CD8-positive, alpha-beta memory T cell (primary cell): ENCODE data around the gene CCT7. TPM values are rescaled to one million over a fixed set of nuclear protein-coding genes. Genes with fewer than 3 reads are reported as not detected.

Experiments
- CTCF ChIA-PET: fragments of 350-600 bp; sonication (Branson Sonifier 250); formaldehyde crosslinking; loops from one replicate; lab custom pipeline; 2021; ENCODE audit warnings: antibody characterized with exemption; lab: Charles Lee
- POLR2A ChIA-PET: fragments of 350-600 bp; sonication (Branson Sonifier 250); formaldehyde crosslinking; loops from one replicate; lab custom pipeline; 2021; ENCODE audit warnings: antibody characterized with exemption; lab: Charles Lee
- DNase-seq, 5 donors: peaks; one replicate each; pipeline versions ENCODE4 v3.0.0 to v3.0.0-alpha.2; 2020 to 2022; ENCODE audit warnings: mixed read lengths in 1 of 5
- H3K27ac ChIP-seq: one replicate; pipeline ENCODE4 v1.7.0; 2013; ENCODE audit warnings: low read depth, mild to moderate bottlenecking, low read length, moderate library complexity
- H3K27me3 ChIP-seq: 2 replicates; pipeline ENCODE4 v1.7.0; 2013; ENCODE audit warnings: low read length, mild to moderate bottlenecking; ENCODE audit not compliant: insufficient read depth, poor library complexity, severe bottlenecking
- H3K36me3 ChIP-seq: 2 replicates; pipeline ENCODE4 v1.7.0; 2013; ENCODE audit warnings: mild to moderate bottlenecking, low read length, moderate library complexity; ENCODE audit not compliant: insufficient read depth
- H3K4me1 ChIP-seq: 2 replicates; pipeline ENCODE4 v1.7.0; 2013; ENCODE audit warnings: mild to moderate bottlenecking, low read length, moderate library complexity; ENCODE audit not compliant: insufficient read depth
- H3K4me3 ChIP-seq: 2 replicates; pipeline ENCODE4 v1.7.0; 2013; ENCODE audit warnings: mild to moderate bottlenecking, low read length
- H3K9me3 ChIP-seq: 2 replicates; pipeline ENCODE4 v1.7.0; 2013; ENCODE audit warnings: mild to moderate bottlenecking, low read length
- H3K27ac Mint-ChIP-seq, 8 donors: one replicate each; pipeline ENCODE4 v1.8.0; 2020 to 2021; ENCODE audit warnings: mixed read lengths in 8 of 8, mild to moderate bottlenecking in 6 of 8, inconsistent platforms in 3 of 8, moderate library complexity in 3 of 8
- H3K27me3 Mint-ChIP-seq, 2 donors: one replicate each; pipeline ENCODE4 v1.8.0; 2020 to 2021; ENCODE audit warnings: mixed read lengths in 2 of 2, mild to moderate bottlenecking in 1 of 2, moderate library complexity in 1 of 2
- H3K36me3 Mint-ChIP-seq, 3 donors: one replicate each; pipeline ENCODE4 v1.8.0; 2020 to 2021; ENCODE audit warnings: mixed read lengths in 3 of 3, inconsistent platforms in 1 of 3, mild to moderate bottlenecking in 1 of 3
- H3K4me1 Mint-ChIP-seq, 3 donors: one replicate each; pipeline ENCODE4 v1.8.0; 2020 to 2021; ENCODE audit warnings: mixed read lengths in 3 of 3, inconsistent platforms in 1 of 3, mild to moderate bottlenecking in 1 of 3
- H3K4me3 Mint-ChIP-seq, 7 donors: one replicate each; pipeline ENCODE4 v1.8.0; 2020 to 2021; ENCODE audit warnings: mixed read lengths in 7 of 7, mild to moderate bottlenecking in 6 of 7, moderate library complexity in 4 of 7, inconsistent platforms in 2 of 7
- H3K9me3 Mint-ChIP-seq, 5 donors: one replicate each; pipeline ENCODE4 v1.8.0; 2020 to 2022; ENCODE audit warnings: mixed read lengths in 5 of 5, mild to moderate bottlenecking in 3 of 5, moderate library complexity in 2 of 5, inconsistent platforms in 1 of 5
- polyA plus RNA-seq: library from polyadenylated mRNA; unstranded; fragments of 300-500 nt; fragmentation: Illumina TruSeq; gene quantifications from one replicate; pipeline ENCODE4 v1.2.3, GENCODE V29; 2021
- total RNA-seq, 2 experiments: library from RNA; stranded (reverse); gene quantifications; one replicate each; pipeline ENCODE4 v1.2.3, GENCODE V29; 2021

The CCT7 gene
- total and polyA plus RNA-seq, 3 experiments from 2014 or later = 263 to 758 (median 750) TPM

DNA sequence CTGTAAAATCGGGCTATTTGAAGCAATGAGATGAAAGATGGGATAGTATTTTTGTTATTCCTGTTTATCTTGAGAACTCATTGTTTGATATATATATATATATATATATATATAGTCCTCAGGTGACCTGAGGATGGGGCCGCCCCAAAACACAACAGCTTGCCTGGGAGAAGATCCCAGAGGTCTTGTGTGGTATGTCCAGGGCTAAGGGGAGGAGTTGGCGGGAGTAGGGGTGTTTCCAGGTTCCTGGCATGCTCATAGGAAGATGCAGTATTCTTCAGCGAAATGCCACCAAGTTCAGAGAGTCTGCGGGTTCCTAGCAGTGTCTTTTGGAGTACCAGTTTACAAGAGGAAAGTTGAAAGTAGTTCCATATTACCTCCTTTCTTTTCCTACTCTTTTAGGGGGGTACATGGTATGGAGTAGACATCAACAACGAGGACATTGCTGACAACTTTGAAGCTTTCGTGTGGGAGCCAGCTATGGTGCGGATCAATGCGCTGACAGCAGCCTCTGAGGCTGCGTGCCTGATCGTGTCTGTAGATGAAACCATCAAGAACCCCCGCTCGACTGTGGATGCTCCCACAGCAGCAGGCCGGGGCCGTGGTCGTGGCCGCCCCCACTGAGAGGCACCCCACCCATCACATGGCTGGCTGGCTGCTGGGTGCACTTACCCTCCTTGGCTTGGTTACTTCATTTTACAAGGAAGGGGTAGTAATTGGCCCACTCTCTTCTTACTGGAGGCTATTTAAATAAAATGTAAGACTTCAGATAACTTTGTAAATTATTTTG is 18.3 kb downstream of the CCT7 start:
- H3K4me1 Mint-ChIP-seq = peaks cover 0 to 7% (median 2%) of the 10 kb centered on the region in 3 donors
- Histone ChIP-seq H3K36me3 (peaks cover 47% of the 10 kb centered on the region), H3K27me3 (no peaks in the 10 kb centered on the region), H3K4me1 (no peaks in the 10 kb centered on the region), H3K9me3 (no peaks in the 10 kb centered on the region), H3K27ac (no peak overlapping the region), H3K4me3 (no peak overlapping the region)
- H3K4me3 Mint-ChIP-seq = no peak overlapping the region
- DNase-seq = no peak
- POLR2A ChIA-PET = no interaction called here
- H3K27me3 Mint-ChIP-seq = peaks cover 0 to 2% of the 10 kb centered on the region in 2 donors
- CTCF ChIA-PET = no interaction called here
- no peaks in the 10 kb centered on the region for H3K9me3 Mint-ChIP-seq
- H3K36me3 Mint-ChIP-seq = peaks cover 4 to 71% (median 11%) of the 10 kb centered on the region in 3 donors
- H3K27ac Mint-ChIP-seq = no peak overlapping the region

- H3K4me3 ChIP-seq = no peak overlapping the region
- H3K4me1 Mint-ChIP-seq = peaks cover 0 to 15% (median 2%) of the 10 kb centered on the region in 3 donors
- H3K9me3 Mint-ChIP-seq = no peaks in the 10 kb centered on the region
- no peak overlapping the region for H3K27ac ChIP-seq
- no peak overlapping the region for H3K4me3 Mint-ChIP-seq
- DNase-seq = no peak
- POLR2A ChIA-PET = no interaction called here
- no peaks in the 10 kb centered on the region for H3K4me1 ChIP-seq
- peaks cover 42% of the 10 kb centered on the region for H3K36me3 ChIP-seq
- H3K27me3 ChIP-seq = no peaks in the 10 kb centered on the region
- H3K27ac Mint-ChIP-seq = peak overlapping the region in 3 of 8 donors; percentile 58 to 77 (median 60)
- peaks cover 4 to 62% (median 8%) of the 10 kb centered on the region in 3 donors for H3K36me3 Mint-ChIP-seq
- CTCF ChIA-PET = no interaction called here
- peaks cover 0 to 2% of the 10 kb centered on the region in 2 donors for H3K27me3 Mint-ChIP-seq
- H3K9me3 ChIP-seq = no peaks in the 10 kb centered on the region
Measured at GRCh38 chr2:73253400-73253799, 19.3 kb downstream of the CCT7 start.

DNA sequence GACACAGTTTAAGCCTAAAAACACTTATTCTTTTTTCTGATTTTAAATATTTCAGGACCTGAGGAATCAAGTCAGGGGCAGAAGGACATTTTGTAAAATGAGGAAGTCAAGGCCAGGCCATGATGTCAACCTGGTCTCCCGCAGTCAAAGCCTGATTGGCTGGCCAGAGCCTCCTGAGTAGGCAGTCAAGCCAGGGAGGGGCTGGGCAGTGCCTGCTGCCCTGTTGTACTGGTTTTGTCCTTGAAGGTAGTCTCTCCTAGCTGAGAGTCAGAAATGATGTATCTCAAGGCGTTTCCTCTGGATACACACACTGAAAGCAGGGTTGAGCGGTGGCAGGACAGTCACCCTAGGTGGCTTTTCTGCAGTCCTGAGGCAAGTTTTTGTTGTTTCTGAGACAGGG is 19.8 kb downstream of the CCT7 start:
- H3K27ac Mint-ChIP-seq = no peak overlapping the region
- CTCF ChIA-PET = no interaction called here
- POLR2A ChIA-PET = no interaction called here

GRCh38 chr2:73254343-73255006 is 20.4 kb downstream of the CCT7 start:
- H3K4me1 ChIP-seq = no peaks in the 10 kb centered on the region
- H3K27me3 Mint-ChIP-seq = peaks cover 0 to 2% of the 10 kb centered on the region in 2 donors
- peak overlapping the region in 2 of 8 donors; percentile 7 to 27 for H3K27ac Mint-ChIP-seq
- H3K4me1 Mint-ChIP-seq = peaks cover 0 to 15% (median 2%) of the 10 kb centered on the region in 3 donors
- no peak overlapping the region for H3K4me3 Mint-ChIP-seq
- peaks cover 31% of the 10 kb centered on the region for H3K36me3 ChIP-seq
- H3K9me3 ChIP-seq = no peaks in the 10 kb centered on the region
- H3K4me3 ChIP-seq = no peak overlapping the region
- peaks cover 2 to 61% (median 8%) of the 10 kb centered on the region in 3 donors for H3K36me3 Mint-ChIP-seq
- no peak for DNase-seq
- no peaks in the 10 kb centered on the region for H3K27me3 ChIP-seq
- H3K9me3 Mint-ChIP-seq = no peaks in the 10 kb centered on the region
- H3K27ac ChIP-seq = no peak overlapping the region
- ChIA-PET POLR2A (no interaction called here), CTCF (no interaction called here)

More for the DNA sequence above, 19.8 kb downstream of the CCT7 start:
- H3K9me3 ChIP-seq = no peaks in the 10 kb centered on the region
- H3K4me3 ChIP-seq = no peak overlapping the region
- no peak for DNase-seq
- H3K27ac ChIP-seq = no peak overlapping the region
- Mint-ChIP-seq H3K36me3 (peaks cover 4 to 61% (median 8%) of the 10 kb centered on the region in 3 donors), H3K4me3 (no peak overlapping the region), H3K27me3 (peaks cover 0 to 2% of the 10 kb centered on the region in 2 donors), H3K9me3 (no peaks in the 10 kb centered on the region), H3K4me1 (peaks cover 0 to 15% (median 2%) of the 10 kb centered on the region in 3 donors)
- H3K27me3 ChIP-seq = no peaks in the 10 kb centered on the region
- H3K4me1 ChIP-seq = no peaks in the 10 kb centered on the region
- H3K36me3 ChIP-seq = peaks cover 37% of the 10 kb centered on the region

GRCh38 chr2:73255007-73255644 is 21.0 kb downstream of the CCT7 start:
- POLR2A ChIA-PET = no interaction called here
- Histone ChIP-seq H3K4me1 (no peaks in the 10 kb centered on the region), H3K27ac (no peak overlapping the region), H3K27me3 (no peaks in the 10 kb centered on the region), H3K36me3 (peaks cover 25% of the 10 kb centered on the region), H3K9me3 (no peaks in the 10 kb centered on the region), H3K4me3 (no peak overlapping the region)
- no peaks in the 10 kb centered on the region for H3K9me3 Mint-ChIP-seq
- peaks cover 0 to 2% of the 10 kb centered on the region in 2 donors for H3K27me3 Mint-ChIP-seq
- peak overlapping the region in 2 of 8 donors; percentile 15 to 47 for H3K27ac Mint-ChIP-seq
- peaks cover 0 to 61% (median 11%) of the 10 kb centered on the region in 3 donors for H3K36me3 Mint-ChIP-seq
- peaks cover 0 to 15% (median 2%) of the 10 kb centered on the region in 3 donors for H3K4me1 Mint-ChIP-seq
- H3K4me3 Mint-ChIP-seq = no peak overlapping the region
- DNase-seq = no peak
- CTCF ChIA-PET = no interaction called here

DNA sequence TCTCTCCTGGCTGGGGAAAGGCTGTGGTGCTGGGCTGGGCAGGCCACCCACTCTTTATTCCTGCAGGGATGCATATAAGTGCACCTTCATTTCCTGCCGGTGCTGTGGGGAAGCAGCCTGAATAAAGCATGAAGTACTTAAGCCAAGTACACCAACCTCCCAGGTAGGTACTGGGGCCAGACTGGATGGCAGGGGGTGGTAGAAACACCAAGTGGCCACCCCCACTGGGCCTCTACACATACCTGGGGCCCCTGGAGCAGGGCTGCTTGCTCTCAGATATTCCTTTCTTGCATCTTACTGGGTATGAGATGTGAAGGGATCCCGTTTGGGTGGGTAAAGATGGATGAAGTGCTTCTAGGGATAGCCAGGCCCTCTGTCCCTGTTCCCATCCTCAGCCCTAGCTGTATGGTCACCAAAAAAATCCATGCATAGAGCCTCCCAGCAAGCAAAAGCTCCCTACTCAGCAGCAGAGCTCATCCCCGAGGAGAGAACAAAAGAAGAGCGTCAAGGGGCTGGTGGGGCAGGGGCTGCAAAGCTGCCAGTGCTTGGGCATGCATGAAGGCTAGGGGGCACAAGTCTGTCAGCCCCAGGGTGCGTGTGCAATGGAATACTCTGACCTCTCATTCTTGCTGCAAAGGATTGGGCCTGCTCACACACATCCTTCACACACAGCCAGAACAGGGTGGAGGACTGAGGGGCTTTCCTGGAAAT is 22.0 kb downstream of the CCT7 start:
- Histone ChIP-seq H3K27ac (no peak overlapping the region), H3K9me3 (no peaks in the 10 kb centered on the region), H3K36me3 (peaks cover 20% of the 10 kb centered on the region), H3K4me3 (no peak overlapping the region), H3K27me3 (no peaks in the 10 kb centered on the region), H3K4me1 (no peaks in the 10 kb centered on the region)
- Mint-ChIP-seq H3K9me3 (no peaks in the 10 kb centered on the region), H3K36me3 (peaks cover 0 to 55% (median 4%) of the 10 kb centered on the region in 3 donors), H3K27me3 (peaks cover 0 to 2% of the 10 kb centered on the region in 2 donors), H3K4me1 (peaks cover 0 to 15% (median 2%) of the 10 kb centered on the region in 3 donors), H3K4me3 (no peak overlapping the region), H3K27ac (peak overlapping the region in 4 of 8 donors; percentile 3 to 82 (median 42))
- no peak for DNase-seq
- ChIA-PET CTCF (no interaction called here), POLR2A (no interaction called here)

DNA sequence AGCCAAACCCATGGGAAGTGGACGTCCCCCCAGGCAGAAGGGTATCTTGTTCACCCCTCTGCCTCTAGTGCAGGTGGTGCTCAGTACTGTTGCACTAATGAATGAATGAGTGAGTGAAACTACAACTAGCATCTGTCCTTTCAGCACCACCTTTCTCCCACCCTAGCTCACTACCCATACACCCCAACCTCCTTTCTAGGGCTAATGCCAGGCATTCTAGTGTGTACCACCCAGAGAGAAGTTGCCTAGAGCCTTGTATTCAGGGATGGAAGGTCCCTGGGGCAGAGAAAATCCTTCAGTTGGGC is 22.5 kb downstream of the CCT7 start:
- ChIA-PET CTCF (interaction anchor here (1.2 kb wide), 1 partner anchor 44 kb away, joined by 6 read pairs; no protein-coding TSS in a partner anchor), POLR2A (no interaction called here)
- Histone ChIP-seq H3K27me3 (no peaks in the 10 kb centered on the region), H3K27ac (no peak overlapping the region), H3K4me1 (no peaks in the 10 kb centered on the region), H3K9me3 (no peaks in the 10 kb centered on the region), H3K4me3 (no peak overlapping the region), H3K36me3 (peaks cover 20% of the 10 kb centered on the region)
- Mint-ChIP-seq H3K9me3 (no peaks in the 10 kb centered on the region), H3K27me3 (peaks cover 0 to 2% of the 10 kb centered on the region in 2 donors), H3K4me3 (no peak overlapping the region), H3K36me3 (peaks cover 0 to 55% (median 4%) of the 10 kb centered on the region in 3 donors), H3K4me1 (peaks cover 0 to 15% (median 2%) of the 10 kb centered on the region in 3 donors), H3K27ac (peak overlapping the region in 2 of 8 donors; percentile 3 to 54)
- DNase-seq = no peak
